ENCODE results near the gene OXCT1.

The OXCT1 gene

GRCh38 chr5:41788941-41789368 is 81.3 kb downstream of the OXCT1 start:
- no peaks in the 10 kb centered on the region for H3K36me3 ChIP-seq (ENCODE audit: control insufficient read depth in 2 of 2, insufficient read depth in 2 of 2, low read length in 2 of 2)
- no peaks in the 10 kb centered on the region for H3K4me1 ChIP-seq (ENCODE audit: control insufficient read depth in 2 of 2, insufficient read depth in 2 of 2, low read length in 2 of 2)
- H3K27me3 ChIP-seq (ENCODE audit: control insufficient read depth in 2 of 2, insufficient read depth in 2 of 2, low read length in 2 of 2): no peaks in the 10 kb centered on the region
- no peak overlapping the region for H3K9ac ChIP-seq (ENCODE audit: low read depth in 1 of 2, low read length in 2 of 2)
- no peaks in the 10 kb centered on the region for H3K9me3 ChIP-seq (ENCODE audit: control insufficient read depth in 2 of 2, low read length in 2 of 2)
- H3K4me3 ChIP-seq (ENCODE audit: low read length in 2 of 2): no peak overlapping the region
- no peak overlapping the region for H3K27ac ChIP-seq (ENCODE audit: low read depth in 2 of 2, low read length in 2 of 2)

- no peak overlapping the region for H3K9ac ChIP-seq (ENCODE audit: low read depth in 1 of 2, low read length in 2 of 2)
- H3K27ac ChIP-seq (ENCODE audit: low read depth in 2 of 2, low read length in 2 of 2): no peak overlapping the region
- no peaks in the 10 kb centered on the region for H3K9me3 ChIP-seq (ENCODE audit: control insufficient read depth in 2 of 2, low read length in 2 of 2)
- H3K27me3 ChIP-seq (ENCODE audit: control insufficient read depth in 2 of 2, insufficient read depth in 2 of 2, low read length in 2 of 2): no peaks in the 10 kb centered on the region
- H3K4me1 ChIP-seq (ENCODE audit: control insufficient read depth in 2 of 2, insufficient read depth in 2 of 2, low read length in 2 of 2): no peaks in the 10 kb centered on the region
- H3K36me3 ChIP-seq (ENCODE audit: control insufficient read depth in 2 of 2, insufficient read depth in 2 of 2, low read length in 2 of 2): no peaks in the 10 kb centered on the region
- no peak overlapping the region for H3K4me3 ChIP-seq (ENCODE audit: low read length in 2 of 2)
Observed at GRCh38 chr5:41787265-41787664, 83.0 kb downstream of the OXCT1 start.

GRCh38 chr5:41785061-41785460 is 85.2 kb downstream of the OXCT1 start:
- H3K27ac ChIP-seq (ENCODE audit: low read depth in 2 of 2, low read length in 2 of 2): no peak overlapping the region
- no peaks in the 10 kb centered on the region for H3K36me3 ChIP-seq (ENCODE audit: control insufficient read depth in 2 of 2, insufficient read depth in 2 of 2, low read length in 2 of 2)
- H3K27me3 ChIP-seq (ENCODE audit: control insufficient read depth in 2 of 2, insufficient read depth in 2 of 2, low read length in 2 of 2): no peaks in the 10 kb centered on the region
- no peak overlapping the region for H3K9ac ChIP-seq (ENCODE audit: low read depth in 1 of 2, low read length in 2 of 2)
- no peaks in the 10 kb centered on the region for H3K4me1 ChIP-seq (ENCODE audit: control insufficient read depth in 2 of 2, insufficient read depth in 2 of 2, low read length in 2 of 2)
- H3K9me3 ChIP-seq (ENCODE audit: control insufficient read depth in 2 of 2, low read length in 2 of 2): no peaks in the 10 kb centered on the region
- H3K4me3 ChIP-seq (ENCODE audit: low read length in 2 of 2): no peak overlapping the region

GRCh38 chr5:41778410-41778809 is 91.8 kb downstream of the OXCT1 start:
- no peak overlapping the region for H3K4me3 ChIP-seq (ENCODE audit: low read length in 2 of 2)
- H3K4me1 ChIP-seq (ENCODE audit: control insufficient read depth in 2 of 2, insufficient read depth in 2 of 2, low read length in 2 of 2): no peaks in the 10 kb centered on the region
- no peaks in the 10 kb centered on the region for H3K36me3 ChIP-seq (ENCODE audit: control insufficient read depth in 2 of 2, insufficient read depth in 2 of 2, low read length in 2 of 2)
- no peaks in the 10 kb centered on the region for H3K9me3 ChIP-seq (ENCODE audit: control insufficient read depth in 2 of 2, low read length in 2 of 2)
- no peaks in the 10 kb centered on the region for H3K27me3 ChIP-seq (ENCODE audit: control insufficient read depth in 2 of 2, insufficient read depth in 2 of 2, low read length in 2 of 2)
- no peak overlapping the region for H3K27ac ChIP-seq (ENCODE audit: low read depth in 2 of 2, low read length in 2 of 2)
- H3K9ac ChIP-seq (ENCODE audit: low read depth in 1 of 2, low read length in 2 of 2): no peak overlapping the region

- H3K4me3 ChIP-seq (ENCODE audit: low read length in 2 of 2): no peak overlapping the region
Observed at GRCh38 chr5:41776435-41776834, 93.8 kb downstream of the OXCT1 start.

GRCh38 chr5:41773799-41774198 is 96.4 kb downstream of the OXCT1 start:
- H3K27ac ChIP-seq (ENCODE audit: low read depth in 2 of 2, low read length in 2 of 2): no peak overlapping the region
- no peaks in the 10 kb centered on the region for H3K9me3 ChIP-seq (ENCODE audit: control insufficient read depth in 2 of 2, low read length in 2 of 2)
- H3K4me1 ChIP-seq (ENCODE audit: control insufficient read depth in 2 of 2, insufficient read depth in 2 of 2, low read length in 2 of 2): no peaks in the 10 kb centered on the region
- H3K36me3 ChIP-seq (ENCODE audit: control insufficient read depth in 2 of 2, insufficient read depth in 2 of 2, low read length in 2 of 2): no peaks in the 10 kb centered on the region
- no peak overlapping the region for H3K9ac ChIP-seq (ENCODE audit: low read depth in 1 of 2, low read length in 2 of 2)
- no peak overlapping the region for H3K4me3 ChIP-seq (ENCODE audit: low read length in 2 of 2)
- no peaks in the 10 kb centered on the region for H3K27me3 ChIP-seq (ENCODE audit: control insufficient read depth in 2 of 2, insufficient read depth in 2 of 2, low read length in 2 of 2)

More at GRCh38 chr5:41776435-41776834, 93.8 kb downstream of the OXCT1 start:
- Histone ChIP-seq H3K36me3 (ENCODE audit: control insufficient read depth in 2 of 2, insufficient read depth in 2 of 2, low read length in 2 of 2) (no peaks in the 10 kb centered on the region), H3K27me3 (ENCODE audit: control insufficient read depth in 2 of 2, insufficient read depth in 2 of 2, low read length in 2 of 2) (no peaks in the 10 kb centered on the region), H3K9me3 (ENCODE audit: control insufficient read depth in 2 of 2, low read length in 2 of 2) (no peaks in the 10 kb centered on the region), H3K27ac (ENCODE audit: low read depth in 2 of 2, low read length in 2 of 2) (no peak overlapping the region), H3K4me1 (ENCODE audit: control insufficient read depth in 2 of 2, insufficient read depth in 2 of 2, low read length in 2 of 2) (no peaks in the 10 kb centered on the region), H3K9ac (ENCODE audit: low read depth in 1 of 2, low read length in 2 of 2) (no peak overlapping the region)

- H3K9ac ChIP-seq (ENCODE audit: low read depth in 1 of 2, low read length in 2 of 2): no peak overlapping the region
- no peaks in the 10 kb centered on the region for H3K4me1 ChIP-seq (ENCODE audit: control insufficient read depth in 2 of 2, insufficient read depth in 2 of 2, low read length in 2 of 2)
- no peaks in the 10 kb centered on the region for H3K9me3 ChIP-seq (ENCODE audit: control insufficient read depth in 2 of 2, low read length in 2 of 2)
- no peak overlapping the region for H3K27ac ChIP-seq (ENCODE audit: low read depth in 2 of 2, low read length in 2 of 2)
- no peaks in the 10 kb centered on the region for H3K27me3 ChIP-seq (ENCODE audit: control insufficient read depth in 2 of 2, insufficient read depth in 2 of 2, low read length in 2 of 2)
- H3K36me3 ChIP-seq (ENCODE audit: control insufficient read depth in 2 of 2, insufficient read depth in 2 of 2, low read length in 2 of 2): no peaks in the 10 kb centered on the region
- no peak overlapping the region for H3K4me3 ChIP-seq (ENCODE audit: low read length in 2 of 2)
Observed at GRCh38 chr5:41772785-41773442, 97.3 kb downstream of the OXCT1 start.

GRCh38 chr5:41772056-41772455 is 98.2 kb downstream of the OXCT1 start:
- H3K9ac ChIP-seq (ENCODE audit: low read depth in 1 of 2, low read length in 2 of 2): no peak overlapping the region
- no peak overlapping the region for H3K27ac ChIP-seq (ENCODE audit: low read depth in 2 of 2, low read length in 2 of 2)
- no peaks in the 10 kb centered on the region for H3K4me1 ChIP-seq (ENCODE audit: control insufficient read depth in 2 of 2, insufficient read depth in 2 of 2, low read length in 2 of 2)
- H3K27me3 ChIP-seq (ENCODE audit: control insufficient read depth in 2 of 2, insufficient read depth in 2 of 2, low read length in 2 of 2): no peaks in the 10 kb centered on the region
- no peaks in the 10 kb centered on the region for H3K9me3 ChIP-seq (ENCODE audit: control insufficient read depth in 2 of 2, low read length in 2 of 2)
- no peak overlapping the region for H3K4me3 ChIP-seq (ENCODE audit: low read length in 2 of 2)
- no peaks in the 10 kb centered on the region for H3K36me3 ChIP-seq (ENCODE audit: control insufficient read depth in 2 of 2, insufficient read depth in 2 of 2, low read length in 2 of 2)

- no peak overlapping the region for H3K4me3 ChIP-seq (ENCODE audit: low read length in 2 of 2)
- H3K9ac ChIP-seq (ENCODE audit: low read depth in 1 of 2, low read length in 2 of 2): no peak overlapping the region
- no peaks in the 10 kb centered on the region for H3K4me1 ChIP-seq (ENCODE audit: control insufficient read depth in 2 of 2, insufficient read depth in 2 of 2, low read length in 2 of 2)
- no peaks in the 10 kb centered on the region for H3K9me3 ChIP-seq (ENCODE audit: control insufficient read depth in 2 of 2, low read length in 2 of 2)
- H3K27me3 ChIP-seq (ENCODE audit: control insufficient read depth in 2 of 2, insufficient read depth in 2 of 2, low read length in 2 of 2): no peaks in the 10 kb centered on the region
- H3K27ac ChIP-seq (ENCODE audit: low read depth in 2 of 2, low read length in 2 of 2): no peak overlapping the region
- no peaks in the 10 kb centered on the region for H3K36me3 ChIP-seq (ENCODE audit: control insufficient read depth in 2 of 2, insufficient read depth in 2 of 2, low read length in 2 of 2)
Observed at GRCh38 chr5:41770799-41771198, 99.4 kb downstream of the OXCT1 start.

- H3K9ac ChIP-seq (ENCODE audit: low read depth in 1 of 2, low read length in 2 of 2): no peak overlapping the region
- no peaks in the 10 kb centered on the region for H3K9me3 ChIP-seq (ENCODE audit: control insufficient read depth in 2 of 2, low read length in 2 of 2)
- H3K27me3 ChIP-seq (ENCODE audit: control insufficient read depth in 2 of 2, insufficient read depth in 2 of 2, low read length in 2 of 2): no peaks in the 10 kb centered on the region
- H3K27ac ChIP-seq (ENCODE audit: low read depth in 2 of 2, low read length in 2 of 2): no peak overlapping the region
- no peak overlapping the region for H3K4me3 ChIP-seq (ENCODE audit: low read length in 2 of 2)
- no peaks in the 10 kb centered on the region for H3K36me3 ChIP-seq (ENCODE audit: control insufficient read depth in 2 of 2, insufficient read depth in 2 of 2, low read length in 2 of 2)
- H3K4me1 ChIP-seq (ENCODE audit: control insufficient read depth in 2 of 2, insufficient read depth in 2 of 2, low read length in 2 of 2): no peaks in the 10 kb centered on the region
Observed at GRCh38 chr5:41768692-41769091, 101.5 kb downstream of the OXCT1 start.

- H3K9me3 ChIP-seq (ENCODE audit: control insufficient read depth in 2 of 2, low read length in 2 of 2): no peaks in the 10 kb centered on the region
- no peak overlapping the region for H3K27ac ChIP-seq (ENCODE audit: low read depth in 2 of 2, low read length in 2 of 2)
- H3K4me3 ChIP-seq (ENCODE audit: low read length in 2 of 2): no peak overlapping the region
- H3K36me3 ChIP-seq (ENCODE audit: control insufficient read depth in 2 of 2, insufficient read depth in 2 of 2, low read length in 2 of 2): no peaks in the 10 kb centered on the region
- H3K9ac ChIP-seq (ENCODE audit: low read depth in 1 of 2, low read length in 2 of 2): no peak overlapping the region
- no peaks in the 10 kb centered on the region for H3K27me3 ChIP-seq (ENCODE audit: control insufficient read depth in 2 of 2, insufficient read depth in 2 of 2, low read length in 2 of 2)
- H3K4me1 ChIP-seq (ENCODE audit: control insufficient read depth in 2 of 2, insufficient read depth in 2 of 2, low read length in 2 of 2): no peaks in the 10 kb centered on the region
Observed at GRCh38 chr5:41764650-41765049, 105.6 kb downstream of the OXCT1 start.

Data from mucosa of rectum (tissue), 2 donors.